HepG2 (cell line): ENCODE measurements around the gene ZNF780B. TPM values are rescaled to one million over a fixed set of nuclear protein-coding genes. Genes with fewer than 3 reads are reported as not detected.

ENCODE experiments used
- ADNP ChIP-seq: sonication (generic); formaldehyde crosslinking; IDR thresholded peaks from 2 replicates; pipeline ENCODE4 v1.4.0; 2020; ENCODE audit warnings: missing genetic modification reagents
- ARNT ChIP-seq: fragments of 450-650 bp; IDR thresholded peaks from 2 replicates; pipeline ENCODE4 v1.6.1; 2017
- ARNTL ChIP-seq: sonication (generic); formaldehyde crosslinking; IDR thresholded peaks from 2 replicates; pipeline ENCODE4 v1.4.0; 2020; ENCODE audit warnings: mild to moderate bottlenecking, missing genetic modification reagents
- FOSL2 ChIP-seq: sonication (generic); formaldehyde crosslinking; IDR thresholded peaks from 2 replicates; pipeline ENCODE4 v1.4.0; 2020; ENCODE audit warnings: missing genetic modification reagents
- FOXJ3 ChIP-seq: sonication (generic); formaldehyde crosslinking; IDR thresholded peaks from 2 replicates; pipeline ENCODE4 v1.4.0; 2020; ENCODE audit warnings: missing genetic modification reagents, mild to moderate bottlenecking, borderline replicate concordance
- GLI4 ChIP-seq: sonication (generic); formaldehyde crosslinking; IDR thresholded peaks from 2 replicates; pipeline ENCODE4 v1.5.1; 2020; ENCODE audit warnings: missing genetic modification reagents, mild to moderate bottlenecking, moderate library complexity, borderline replicate concordance
- IKZF1 ChIP-seq: fragments of 450-650 bp; IDR thresholded peaks from 2 replicates; pipeline ENCODE4 v1.7.1; 2016
- NKX3-1 ChIP-seq: sonication (generic); formaldehyde crosslinking; IDR thresholded peaks from 2 replicates; pipeline ENCODE4 v1.5.0; 2020; ENCODE audit warnings: missing genetic modification reagents
- NR2C2 ChIP-seq: sonication (generic); formaldehyde crosslinking; IDR thresholded peaks from 2 replicates; pipeline ENCODE4 v1.4.0; 2020; ENCODE audit warnings: missing genetic modification reagents, mild to moderate bottlenecking, moderate library complexity, borderline replicate concordance
- SOX5 ChIP-seq: IDR thresholded peaks from 2 replicates; pipeline ENCODE4 v1.6.1; 2016; ENCODE audit warnings: borderline replicate concordance
- ZKSCAN5 ChIP-seq: sonication (generic); formaldehyde crosslinking; IDR thresholded peaks from 2 replicates; pipeline ENCODE4 v1.5.1; 2020; ENCODE audit warnings: mild to moderate bottlenecking, missing genetic modification reagents
- polyA plus RNA-seq, 8 experiments: library from polyadenylated mRNA; depleted of rRNA in 3 of 8; stranded (reverse) in 7 of 8; unstranded in 1 of 8; fragments of >200 nt; fragmentation: Illumina TruSeq in 4 of 8; extraction: Trizol in 4 of 8; gene quantifications; 2 replicates each; pipeline versions ENCODE4 v1.2.1 to v1.2.3, GENCODE V29; 2011 to 2016; ENCODE audit warnings: low read depth in 4 of 8, missing spikeins in 1 of 8, mixed read lengths in 1 of 8; ENCODE audit not compliant: insufficient read depth in 1 of 8
- total RNA-seq, 5 experiments: library from RNA; depleted of rRNA; stranded (reverse); fragments of >200 nt; fragmentation: Illumina TruSeq; extraction: Trizol; gene quantifications; 2 replicates each; pipeline ENCODE4 v1.2.3, GENCODE V29; 2016; ENCODE audit warnings: low read depth in 1 of 5
- TF ChIP-seq, protein P1 (sequence below): sonication (generic); formaldehyde crosslinking; IDR thresholded peaks from 2 replicates; pipeline ENCODE4 v1.5.0; 2020; ENCODE audit warnings: missing genetic modification reagents, mild to moderate bottlenecking, borderline replicate concordance
- TF ChIP-seq, protein P2 (sequence below): sonication (generic); formaldehyde crosslinking; IDR thresholded peaks from 2 replicates; pipeline ENCODE4 v1.4.0; 2020; ENCODE audit warnings: missing genetic modification reagents, borderline replicate concordance
- TF ChIP-seq, protein P3 (sequence below): sonication (generic); formaldehyde crosslinking; conservative IDR thresholded peaks from 2 replicates; pipeline ENCODE4 v1.5.0; 2020; ENCODE audit warnings: missing genetic modification reagents
- TF ChIP-seq, protein P4 (sequence below): sonication (generic); formaldehyde crosslinking; IDR thresholded peaks from 2 replicates; pipeline ENCODE4; 2020; ENCODE audit warnings: missing genetic modification reagents, mild to moderate bottlenecking, borderline replicate concordance

The ZNF780B gene
- total and polyA plus RNA-seq, 2 of the 13 experiments (the other 11 are each of a cell fraction or from before 2014, with no cell fraction given), result 6.6 to 21.9 TPM

DNA sequence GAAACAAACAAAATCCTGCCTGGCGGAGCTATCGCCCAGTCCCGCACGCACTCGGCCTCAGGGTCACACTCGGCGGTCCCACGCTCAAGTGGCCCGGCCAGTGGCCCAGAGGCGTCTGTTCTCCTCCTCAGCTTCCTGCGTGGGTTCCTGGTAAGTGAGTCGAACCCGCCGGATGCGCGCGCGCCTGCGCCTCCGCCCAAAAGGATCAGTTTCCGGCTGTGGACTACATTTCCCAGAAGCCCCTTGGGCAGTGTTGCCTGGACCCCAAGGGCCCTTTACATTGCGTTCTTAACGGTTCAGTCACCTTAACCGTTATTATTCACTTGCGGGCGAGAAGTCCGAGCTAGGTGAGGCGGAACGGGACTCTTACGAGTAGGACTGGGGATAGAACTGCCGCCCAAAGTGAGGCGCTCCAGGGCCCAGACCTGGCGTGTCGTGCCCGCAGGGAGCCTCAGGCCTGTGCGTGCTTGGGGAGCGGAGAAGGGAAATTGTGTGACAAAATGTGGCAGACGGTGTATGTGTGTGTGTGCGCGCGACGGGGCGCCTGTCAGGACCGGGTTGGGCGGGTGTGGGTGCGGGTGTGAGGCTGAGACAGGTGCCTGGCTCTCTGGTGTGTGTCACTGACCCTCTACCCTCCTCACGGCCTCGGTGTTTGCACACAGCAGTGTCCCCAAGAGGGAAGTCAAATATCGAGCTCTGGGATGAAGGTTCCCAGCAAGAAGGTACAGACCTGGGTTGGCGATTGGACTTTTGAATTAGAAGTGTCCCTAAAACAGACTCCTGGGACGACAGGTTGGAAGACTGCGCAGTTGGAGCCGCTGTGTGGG lies 59.0 kb downstream of the ZNF780B start, which contains the start of gene ZNF546 (continued):
- TF ChIP-seq, protein P1, sequence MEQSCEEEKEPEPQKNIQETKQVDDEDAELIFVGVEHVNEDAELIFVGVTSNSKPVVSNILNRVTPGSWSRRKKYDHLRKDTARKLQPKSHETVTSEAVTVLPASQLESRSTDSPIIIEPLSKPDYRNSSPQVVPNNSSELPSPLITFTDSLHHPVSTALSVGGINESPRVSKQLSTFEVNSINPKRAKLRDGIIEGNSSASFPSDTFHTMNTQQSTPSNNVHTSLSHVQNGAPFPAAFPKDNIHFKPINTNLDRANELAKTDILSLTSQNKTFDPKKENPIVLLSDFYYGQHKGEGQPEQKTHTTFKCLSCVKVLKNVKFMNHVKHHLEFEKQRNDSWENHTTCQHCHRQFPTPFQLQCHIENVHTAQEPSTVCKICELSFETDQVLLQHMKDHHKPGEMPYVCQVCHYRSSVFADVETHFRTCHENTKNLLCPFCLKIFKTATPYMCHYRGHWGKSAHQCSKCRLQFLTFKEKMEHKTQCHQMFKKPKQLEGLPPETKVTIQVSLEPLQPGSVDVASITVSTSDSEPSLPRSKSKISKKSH (CRISPR knock-in tag), result peak; percentile 16; the same call in 1 of the 2 replicates
- TF ChIP-seq ADNP (CRISPR knock-in tag), result no peak
- peak; percentile 95 for TF ChIP-seq NKX3-1 (CRISPR knock-in tag)
- TF ChIP-seq IKZF1, result no peak
- TF ChIP-seq GLI4, result no peak
- TF ChIP-seq ARNTL (CRISPR knock-in tag), result peak; percentile 66
- peak; percentile 4; the same call in 1 of the 2 replicates for TF ChIP-seq FOSL2
- TF ChIP-seq ZKSCAN5 (CRISPR knock-in tag), result no peak
- peak; percentile 24; the same call in 1 of the 2 replicates for TF ChIP-seq SOX5 (CRISPR knock-in tag)
- TF ChIP-seq, protein P2, sequence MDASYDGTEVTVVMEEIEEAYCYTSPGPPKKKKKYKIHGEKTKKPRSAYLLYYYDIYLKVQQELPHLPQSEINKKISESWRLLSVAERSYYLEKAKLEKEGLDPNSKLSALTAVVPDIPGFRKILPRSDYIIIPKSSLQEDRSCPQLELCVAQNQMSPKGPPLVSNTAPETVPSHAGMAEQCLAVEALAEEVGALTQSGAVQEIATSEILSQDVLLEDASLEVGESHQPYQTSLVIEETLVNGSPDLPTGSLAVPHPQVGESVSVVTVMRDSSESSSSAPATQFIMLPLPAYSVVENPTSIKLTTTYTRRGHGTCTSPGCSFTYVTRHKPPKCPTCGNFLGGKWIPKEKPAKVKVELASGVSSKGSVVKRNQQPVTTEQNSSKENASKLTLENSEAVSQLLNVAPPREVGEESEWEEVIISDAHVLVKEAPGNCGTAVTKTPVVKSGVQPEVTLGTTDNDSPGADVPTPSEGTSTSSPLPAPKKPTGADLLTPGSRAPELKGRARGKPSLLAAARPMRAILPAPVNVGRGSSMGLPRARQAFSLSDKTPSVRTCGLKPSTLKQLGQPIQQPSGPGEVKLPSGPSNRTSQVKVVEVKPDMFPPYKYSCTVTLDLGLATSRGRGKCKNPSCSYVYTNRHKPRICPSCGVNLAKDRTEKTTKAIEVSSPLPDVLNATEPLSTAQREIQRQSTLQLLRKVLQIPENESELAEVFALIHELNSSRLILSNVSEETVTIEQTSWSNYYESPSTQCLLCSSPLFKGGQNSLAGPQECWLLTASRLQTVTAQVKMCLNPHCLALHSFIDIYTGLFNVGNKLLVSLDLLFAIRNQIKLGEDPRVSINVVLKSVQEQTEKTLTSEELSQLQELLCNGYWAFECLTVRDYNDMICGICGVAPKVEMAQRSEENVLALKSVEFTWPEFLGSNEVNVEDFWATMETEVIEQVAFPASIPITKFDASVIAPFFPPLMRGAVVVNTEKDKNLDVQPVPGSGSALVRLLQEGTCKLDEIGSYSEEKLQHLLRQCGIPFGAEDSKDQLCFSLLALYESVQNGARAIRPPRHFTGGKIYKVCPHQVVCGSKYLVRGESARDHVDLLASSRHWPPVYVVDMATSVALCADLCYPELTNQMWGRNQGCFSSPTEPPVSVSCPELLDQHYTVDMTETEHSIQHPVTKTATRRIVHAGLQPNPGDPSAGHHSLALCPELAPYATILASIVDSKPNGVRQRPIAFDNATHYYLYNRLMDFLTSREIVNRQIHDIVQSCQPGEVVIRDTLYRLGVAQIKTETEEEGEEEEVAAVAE (CRISPR knock-in tag), result 0 out of 2 replicates have a peak, but pooled peaks have one; percentile 51
- TF ChIP-seq, protein P3, sequence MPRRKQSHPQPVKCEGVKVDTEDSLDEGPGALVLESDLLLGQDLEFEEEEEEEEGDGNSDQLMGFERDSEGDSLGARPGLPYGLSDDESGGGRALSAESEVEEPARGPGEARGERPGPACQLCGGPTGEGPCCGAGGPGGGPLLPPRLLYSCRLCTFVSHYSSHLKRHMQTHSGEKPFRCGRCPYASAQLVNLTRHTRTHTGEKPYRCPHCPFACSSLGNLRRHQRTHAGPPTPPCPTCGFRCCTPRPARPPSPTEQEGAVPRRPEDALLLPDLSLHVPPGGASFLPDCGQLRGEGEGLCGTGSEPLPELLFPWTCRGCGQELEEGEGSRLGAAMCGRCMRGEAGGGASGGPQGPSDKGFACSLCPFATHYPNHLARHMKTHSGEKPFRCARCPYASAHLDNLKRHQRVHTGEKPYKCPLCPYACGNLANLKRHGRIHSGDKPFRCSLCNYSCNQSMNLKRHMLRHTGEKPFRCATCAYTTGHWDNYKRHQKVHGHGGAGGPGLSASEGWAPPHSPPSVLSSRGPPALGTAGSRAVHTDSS (CRISPR knock-in tag), result no peak
- no peak for TF ChIP-seq ARNT
- peak; percentile 85 for TF ChIP-seq NR2C2 (CRISPR knock-in tag)
- TF ChIP-seq, protein P4, sequence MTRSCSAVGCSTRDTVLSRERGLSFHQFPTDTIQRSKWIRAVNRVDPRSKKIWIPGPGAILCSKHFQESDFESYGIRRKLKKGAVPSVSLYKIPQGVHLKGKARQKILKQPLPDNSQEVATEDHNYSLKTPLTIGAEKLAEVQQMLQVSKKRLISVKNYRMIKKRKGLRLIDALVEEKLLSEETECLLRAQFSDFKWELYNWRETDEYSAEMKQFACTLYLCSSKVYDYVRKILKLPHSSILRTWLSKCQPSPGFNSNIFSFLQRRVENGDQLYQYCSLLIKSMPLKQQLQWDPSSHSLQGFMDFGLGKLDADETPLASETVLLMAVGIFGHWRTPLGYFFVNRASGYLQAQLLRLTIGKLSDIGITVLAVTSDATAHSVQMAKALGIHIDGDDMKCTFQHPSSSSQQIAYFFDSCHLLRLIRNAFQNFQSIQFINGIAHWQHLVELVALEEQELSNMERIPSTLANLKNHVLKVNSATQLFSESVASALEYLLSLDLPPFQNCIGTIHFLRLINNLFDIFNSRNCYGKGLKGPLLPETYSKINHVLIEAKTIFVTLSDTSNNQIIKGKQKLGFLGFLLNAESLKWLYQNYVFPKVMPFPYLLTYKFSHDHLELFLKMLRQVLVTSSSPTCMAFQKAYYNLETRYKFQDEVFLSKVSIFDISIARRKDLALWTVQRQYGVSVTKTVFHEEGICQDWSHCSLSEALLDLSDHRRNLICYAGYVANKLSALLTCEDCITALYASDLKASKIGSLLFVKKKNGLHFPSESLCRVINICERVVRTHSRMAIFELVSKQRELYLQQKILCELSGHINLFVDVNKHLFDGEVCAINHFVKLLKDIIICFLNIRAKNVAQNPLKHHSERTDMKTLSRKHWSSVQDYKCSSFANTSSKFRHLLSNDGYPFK, result peak; percentile 82; the same call in 1 of the 2 replicates
- TF ChIP-seq FOXJ3 (CRISPR knock-in tag), result 0 out of 2 replicates have a peak, but pooled peaks have one; percentile 32
